Daoy (cell line): ENCODE results near the gene ELP5. TPM values are rescaled to one million over a fixed set of nuclear protein-coding genes. Genes with fewer than 3 reads are reported as not detected.

ENCODE experiments used
- total RNA-seq: library from RNA; depleted of rRNA; stranded (reverse); fragments of >200 nt; shearing (Covaris generic); gene quantifications from 2 replicates; pipeline ENCODE4 v1.2.3, GENCODE V29; 2014; rRNA removed

ELP5 gene
- total RNA-seq, 1 experiment from 2014 or later: 50.3 TPM

Other genes starting within 250 kb of the ELP5 start
- 72.7 and 82.3 TPM in 2 replicates for gene RNASEK, start 239.6 kb upstream of the ELP5 start, total RNA-seq
- gene BCL6B, start 229.2 kb upstream of the ELP5 start, total RNA-seq: not detected in 2 replicates
- gene SLC16A13, start 216.2 kb upstream of the ELP5 start, total RNA-seq: 0.34 TPM in 1 of 2 replicates, not detected in the other
- gene SLC16A11, start 208.1 kb upstream of the ELP5 start, total RNA-seq: not detected in 2 replicates
- not detected in 2 replicates for gene CLEC10A, start 172.0 kb upstream of the ELP5 start, total RNA-seq
- gene ASGR2, start 137.4 kb upstream of the ELP5 start, total RNA-seq: not detected in 2 replicates
- 0.29 and 1.2 TPM in 2 replicates for gene ASGR1, start 72.8 kb upstream of the ELP5 start, total RNA-seq
- gene DLG4, start 32.4 kb upstream of the ELP5 start, total RNA-seq: 3.1 and 4.4 TPM in 2 replicates
- 306 and 420 TPM in 2 replicates for gene ACADVL, start 32.3 kb upstream of the ELP5 start, total RNA-seq
- 22.2 and 42.7 TPM in 2 replicates for gene DVL2, start 17.7 kb upstream of the ELP5 start, total RNA-seq
- gene PHF23, start 12.8 kb upstream of the ELP5 start, total RNA-seq: 44.5 and 54.8 TPM in 2 replicates
- gene GABARAP, start 9.8 kb upstream of the ELP5 start, total RNA-seq: 108 and 113 TPM in 2 replicates
- gene CTDNEP1, start 481 bp upstream of the ELP5 start, total RNA-seq: 25.5 and 27.6 TPM in 2 replicates
- gene CLDN7, start 10.3 kb downstream of the ELP5 start, total RNA-seq: not detected in 2 replicates
- gene SLC2A4, start 29.5 kb downstream of the ELP5 start, total RNA-seq: 0.06 TPM in 1 of 2 replicates, not detected in the other
- gene YBX2, start 42.4 kb downstream of the ELP5 start, total RNA-seq: 0.15 and 2.4 TPM in 2 replicates
- gene EIF5A, start 55.4 kb downstream of the ELP5 start, total RNA-seq: 861 and 1,090 TPM in 2 replicates
- gene GPS2, start 63.1 kb downstream of the ELP5 start, total RNA-seq: 84.3 and 91.6 TPM in 2 replicates
- 15.3 and 17.0 TPM in 2 replicates for gene NEURL4, start 77.1 kb downstream of the ELP5 start, total RNA-seq
- gene ACAP1, start 84.3 kb downstream of the ELP5 start, total RNA-seq: 2.7 TPM in 1 of 2 replicates, not detected in the other
- 2.1 and 3.7 TPM in 2 replicates for gene KCTD11, start 99.9 kb downstream of the ELP5 start, total RNA-seq
- not detected in 2 replicates for gene TMEM95, start 102.9 kb downstream of the ELP5 start, total RNA-seq
- 2.6 and 4.5 TPM in 2 replicates for gene TNK1, start 128.9 kb downstream of the ELP5 start, total RNA-seq
- gene PLSCR3, start 142.3 kb downstream of the ELP5 start, total RNA-seq: 14.1 TPM in 2 replicates
- 43.7 and 68.8 TPM in 2 replicates for gene TMEM256, start 151.9 kb downstream of the ELP5 start, total RNA-seq
- 1.4 and 1.9 TPM in 2 replicates for gene NLGN2, start 155.6 kb downstream of the ELP5 start, total RNA-seq
- gene SPEM1, start 168.1 kb downstream of the ELP5 start, total RNA-seq: not detected in 2 replicates
- gene SPEM2, start 173.4 kb downstream of the ELP5 start, total RNA-seq: not detected in 2 replicates
- not detected in 2 replicates for gene SPEM3, start 176.6 kb downstream of the ELP5 start, total RNA-seq
- gene TMEM102, start 183.2 kb downstream of the ELP5 start, total RNA-seq: 2.3 and 6.6 TPM in 2 replicates
- gene FGF11, start 187.3 kb downstream of the ELP5 start, total RNA-seq: 1.5 and 3.0 TPM in 2 replicates
- 7.0 and 8.6 TPM in 2 replicates for gene CHRNB1, start 192.8 kb downstream of the ELP5 start, total RNA-seq
- 6.1 and 6.5 TPM in 2 replicates for gene ZBTB4, start 227.4 kb downstream of the ELP5 start, total RNA-seq
- gene SLC35G6, start 229.2 kb downstream of the ELP5 start, total RNA-seq: 0.06 TPM in 1 of 2 replicates, not detected in the other
- gene POLR2A, start 232.2 kb downstream of the ELP5 start, total RNA-seq: 56.2 and 74.4 TPM in 2 replicates